H1 (cell line): ENCODE measurements around the gene NUP62CL. TPM values are rescaled to one million over a fixed set of nuclear protein-coding genes. Genes with fewer than 3 reads are reported as not detected.

ENCODE experiments used
- GTF2F1 ChIP-seq: IDR thresholded peaks from 2 replicates; pipeline ENCODE4 v1.6.1; 2012; ENCODE audit warnings: low read depth, low read length, improper control_type of control experiment, borderline replicate concordance
- KDM5A ChIP-seq: fragments of 200-600 bp; IDR thresholded peaks from 2 replicates; pipeline ENCODE4 v1.7.1; 2012; ENCODE audit warnings: mild to moderate bottlenecking, low read length, inconsistent platforms, mixed read lengths
- polyA plus RNA-seq, 7 experiments: library from polyadenylated mRNA; depleted of rRNA in 3 of 7; stranded (reverse) in 5 of 7; unstranded in 2 of 7; fragments of >200 nt in 5 of 7; fragments of 200-250 nt in 2 of 7; gene quantifications; 1 replicate in 5 of 7; 2 replicates in 1 of 7; 4 replicates in 1 of 7; pipeline versions ENCODE4 v1.2.1 to v1.2.3, GENCODE V29; 2011 to 2013; ENCODE audit warnings: missing spikeins in 2 of 7, mixed read lengths in 2 of 7
- total RNA-seq: library from RNA; stranded (reverse); fragmentation: NEBNext Ultra II Directional; extraction: Animal tissue kit (Norgen Biotek cat#: 25700); gene quantifications from 2 replicates; pipeline ENCODE4 v1.2.1, GENCODE V29; 2021

NUP62CL gene
- total and polyA plus RNA-seq, 2 of the 8 experiments (the other 6 are each of a cell fraction or from before 2014, with no cell fraction given): 3.3 to 6.2 TPM

GRCh38 chrX:107107459-107107858 is 98.8 kb downstream of the NUP62CL start (continued):
- TF ChIP-seq KDM5A: no peak
- TF ChIP-seq GTF2F1: no peak
